OCI-LY1 (cell line): ENCODE data around the gene ZACN.

Experiments used
- CTCF ChIP-seq: fragments of 200-600 bp; sonication (generic), shearing (Covaris generic); IDR thresholded peaks from 2 replicates; pipeline ENCODE4 v1.5.1; 2017; ENCODE audit warnings: mild to moderate bottlenecking, antibody characterized with exemption, low read length, moderate library complexity, mixed read lengths
- EZH2 ChIP-seq: fragments of 200-600 bp; sonication (generic), shearing (Covaris generic); IDR thresholded peaks from 2 replicates; pipeline ENCODE4 v1.8.0; 2017; ENCODE audit warnings: borderline replicate concordance, mixed run types, mild to moderate bottlenecking, antibody characterized with exemption, low read length, moderate library complexity, mixed read lengths

GRCh38 chr17:76065775-76066174, 13.2 kb upstream of the ZACN start:
- TF ChIP-seq CTCF (no peak), EZH2 (no peak)
